HG03097 (cell line): ENCODE measurements around the gene SELENOF.
A peak's percentile ranks its signal among the peaks of the same experiment; 100 is the strongest.

Experiments used
- ATAC-seq: cut with Tn5 transposase; IDR thresholded peaks from one replicate; pipeline ENCODE4 v1.9.1; 2021; ENCODE audit not compliant: unreplicated experiment, low FRiP score

Gene SELENOF

DNA sequence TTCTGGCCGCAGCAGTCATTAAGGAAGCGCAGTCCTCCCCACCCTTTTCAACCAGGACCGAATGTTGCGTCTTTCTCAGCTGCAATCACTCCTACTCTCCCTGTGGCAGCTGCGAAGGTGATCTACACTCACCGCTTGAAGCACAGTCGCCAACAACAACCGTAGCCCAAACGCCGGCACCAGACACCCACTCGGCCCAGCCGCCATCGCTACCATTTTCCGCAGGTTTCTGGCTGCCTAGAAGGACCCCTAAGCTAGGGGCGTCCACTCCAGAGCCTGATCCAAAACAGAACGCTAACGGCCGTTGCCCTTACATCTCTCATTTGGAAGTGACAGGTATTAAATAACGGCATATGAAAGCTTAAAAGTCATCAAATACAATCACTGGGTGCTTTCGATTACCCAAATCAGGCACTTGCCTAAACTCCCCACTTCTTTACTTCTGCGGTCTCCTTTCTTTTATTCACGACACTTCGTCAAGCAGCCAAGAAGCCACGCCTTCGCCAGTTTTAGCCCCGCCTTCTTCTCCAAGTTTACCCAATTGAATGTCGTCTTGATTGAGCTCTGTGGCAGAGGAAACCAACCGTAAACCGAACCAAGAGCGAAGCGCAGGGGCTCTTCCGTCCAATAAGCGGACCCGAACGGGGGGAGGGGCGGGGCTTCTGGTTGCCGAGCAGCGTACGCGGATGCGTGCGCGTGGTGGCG is at the start of gene SELENOF:
TSS of gene SELENOF (minus strand) at position 231 of the 705 bp plus-strand sequence. CDS start at position 216, 15 bp downstream.
- ATAC-seq: peak; percentile 76

- no peak for ATAC-seq
Measured at GRCh38 chr1:86960548-86960947, 46.6 kb upstream of the SELENOF start.

GRCh38 chr1:86957221-86957620 is 43.3 kb upstream of the SELENOF start:
- ATAC-seq: no peak

DNA sequence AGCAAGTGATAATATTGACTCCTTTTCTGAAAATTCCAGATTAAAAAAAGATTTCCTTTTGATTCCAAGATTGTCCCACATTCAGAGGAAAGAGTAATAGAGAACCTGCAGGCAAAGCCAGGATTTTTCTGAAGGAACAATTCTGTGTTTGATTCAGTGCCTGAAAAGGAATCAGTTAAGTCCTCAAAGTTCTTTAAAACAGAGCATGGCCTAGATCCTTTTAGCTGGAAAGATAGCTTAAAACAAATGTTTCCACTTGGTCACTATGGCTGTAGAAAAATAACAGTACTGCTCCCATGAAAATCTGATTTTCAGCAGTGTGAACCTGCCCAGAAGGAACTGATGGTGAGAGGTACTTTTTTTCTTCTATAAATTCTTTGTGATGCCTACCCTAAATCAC is 42.3 kb upstream of the SELENOF start:
- no peak for ATAC-seq

- ATAC-seq: no peak
Measured at GRCh38 chr1:86955678-86956077, 41.8 kb upstream of the SELENOF start.

DNA sequence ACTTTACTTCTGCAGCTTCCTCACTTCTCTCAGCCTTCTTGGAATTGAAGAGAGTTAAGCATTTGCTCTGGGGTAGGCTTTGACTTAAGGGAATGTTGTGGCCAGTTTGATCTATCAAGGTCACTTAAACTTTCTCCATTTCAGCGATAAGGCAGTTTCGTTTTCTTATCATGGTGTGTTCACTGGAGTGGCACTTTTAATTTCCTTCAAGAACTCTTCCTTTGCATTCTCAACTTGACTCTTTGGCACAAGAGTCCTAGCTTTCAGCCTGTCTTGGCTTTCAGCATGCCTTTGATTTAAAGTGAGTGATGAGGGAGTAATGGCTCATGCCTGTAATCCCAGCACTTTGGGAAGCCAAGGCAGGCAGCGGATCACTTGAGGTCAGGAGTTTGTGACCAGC is 39.2 kb upstream of the SELENOF start:
- no peak for ATAC-seq

GRCh38 chr1:86951430-86951829 is 37.5 kb upstream of the SELENOF start:
- no peak for ATAC-seq

GRCh38 chr1:86950712-86951419 is 36.9 kb upstream of the SELENOF start:
- no peak for ATAC-seq

DNA sequence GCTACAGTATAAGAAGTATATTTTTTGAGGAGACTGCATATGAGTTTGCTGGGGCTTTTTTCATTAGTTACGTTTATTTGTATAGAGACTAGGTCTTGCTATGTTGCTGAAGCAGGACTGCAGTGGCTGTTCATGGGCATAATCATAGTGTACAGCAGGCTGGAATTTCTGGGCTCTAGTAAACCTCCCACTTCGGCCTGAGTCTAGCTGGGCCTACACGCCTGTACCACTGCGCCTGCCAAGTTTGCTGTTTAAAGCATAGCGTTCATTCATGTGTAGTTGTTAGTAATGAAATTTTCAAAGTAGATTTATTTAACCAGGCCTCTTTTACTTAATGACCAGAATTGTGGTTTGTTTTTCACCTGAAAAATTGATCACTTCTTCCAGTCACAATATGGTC is 34.3 kb upstream of the SELENOF start:
- no peak for ATAC-seq

- no peak for ATAC-seq
Measured at GRCh38 chr1:86942743-86943142, 28.8 kb upstream of the SELENOF start.

DNA sequence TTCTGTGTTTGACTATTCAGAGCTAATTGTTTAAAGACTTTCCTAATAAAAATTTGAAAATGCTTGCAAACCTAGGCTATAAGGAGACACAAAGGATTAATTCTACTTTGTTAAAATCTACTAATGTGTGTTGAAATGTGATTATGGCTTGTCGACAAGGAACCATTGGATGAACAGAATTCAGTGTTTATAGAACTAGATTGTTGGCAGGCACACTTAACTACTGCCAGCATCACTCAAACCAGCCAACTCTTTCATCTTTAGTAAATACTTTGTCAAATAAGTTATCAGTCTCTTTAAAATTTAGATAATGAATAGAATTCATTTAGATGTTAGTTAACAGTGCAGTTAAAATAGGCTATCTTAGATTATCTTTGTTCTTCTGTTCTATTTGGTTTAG is 28.1 kb upstream of the SELENOF start:
- ATAC-seq: no peak

- ATAC-seq: no peak
Measured at GRCh38 chr1:86940599-86940998, 26.7 kb upstream of the SELENOF start.

DNA sequence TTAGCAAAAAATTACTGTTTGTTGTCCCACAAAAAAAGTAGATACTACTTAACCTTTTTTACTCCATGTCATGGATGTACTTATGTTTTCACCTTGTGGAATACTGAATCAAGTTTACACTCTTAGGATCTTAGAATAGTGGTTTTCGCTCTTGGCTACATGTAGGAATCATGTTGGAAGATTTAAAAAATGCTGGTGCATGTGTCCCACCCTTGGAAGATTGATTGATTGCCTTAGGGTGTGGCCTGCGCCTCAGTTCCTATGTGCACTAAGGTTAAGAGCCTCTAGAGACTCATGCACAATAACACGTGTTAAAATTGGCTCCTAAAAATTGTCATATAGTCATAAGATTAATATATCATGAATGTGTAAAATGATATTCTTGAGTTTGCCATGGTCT is 25.5 kb upstream of the SELENOF start:
- no peak for ATAC-seq

DNA sequence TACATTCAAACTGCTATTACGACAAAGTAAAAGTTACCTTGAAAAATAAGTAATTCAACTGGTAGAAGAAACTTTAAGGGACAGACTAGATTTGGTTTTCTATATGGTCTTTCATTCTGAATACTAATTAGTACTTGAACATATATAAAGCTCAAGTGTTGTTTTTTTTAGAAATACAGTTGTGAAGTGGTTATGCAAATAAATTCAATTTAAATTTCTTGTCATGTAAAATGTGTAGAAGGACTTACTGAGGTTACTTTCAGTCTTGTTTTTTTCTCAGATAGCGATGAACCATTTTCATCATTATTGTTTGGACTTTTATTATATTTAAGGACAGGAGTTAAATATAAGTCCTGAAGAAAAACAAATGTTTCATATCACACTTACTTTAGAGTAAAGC is 24.9 kb upstream of the SELENOF start:
- no peak for ATAC-seq

DNA sequence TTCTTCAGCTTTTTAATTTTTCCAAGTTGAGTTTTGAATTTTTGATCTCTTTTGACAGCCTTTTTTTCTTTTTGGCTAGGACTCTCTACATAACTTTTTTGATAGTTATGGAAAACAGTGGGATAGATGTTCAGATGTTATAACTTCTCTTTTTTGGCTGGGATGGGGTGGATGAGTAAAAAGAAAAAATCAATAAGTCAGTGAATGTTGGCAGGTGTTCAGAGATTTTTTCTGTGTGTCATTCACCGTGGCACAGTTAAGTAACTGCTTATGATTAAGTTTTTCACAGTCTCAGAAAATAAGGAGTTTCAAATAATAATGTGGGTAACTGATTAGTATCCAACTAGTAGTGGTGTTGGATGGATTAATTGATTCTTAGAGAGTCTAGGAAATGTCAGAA is 24.5 kb upstream of the SELENOF start:
- no peak for ATAC-seq

DNA sequence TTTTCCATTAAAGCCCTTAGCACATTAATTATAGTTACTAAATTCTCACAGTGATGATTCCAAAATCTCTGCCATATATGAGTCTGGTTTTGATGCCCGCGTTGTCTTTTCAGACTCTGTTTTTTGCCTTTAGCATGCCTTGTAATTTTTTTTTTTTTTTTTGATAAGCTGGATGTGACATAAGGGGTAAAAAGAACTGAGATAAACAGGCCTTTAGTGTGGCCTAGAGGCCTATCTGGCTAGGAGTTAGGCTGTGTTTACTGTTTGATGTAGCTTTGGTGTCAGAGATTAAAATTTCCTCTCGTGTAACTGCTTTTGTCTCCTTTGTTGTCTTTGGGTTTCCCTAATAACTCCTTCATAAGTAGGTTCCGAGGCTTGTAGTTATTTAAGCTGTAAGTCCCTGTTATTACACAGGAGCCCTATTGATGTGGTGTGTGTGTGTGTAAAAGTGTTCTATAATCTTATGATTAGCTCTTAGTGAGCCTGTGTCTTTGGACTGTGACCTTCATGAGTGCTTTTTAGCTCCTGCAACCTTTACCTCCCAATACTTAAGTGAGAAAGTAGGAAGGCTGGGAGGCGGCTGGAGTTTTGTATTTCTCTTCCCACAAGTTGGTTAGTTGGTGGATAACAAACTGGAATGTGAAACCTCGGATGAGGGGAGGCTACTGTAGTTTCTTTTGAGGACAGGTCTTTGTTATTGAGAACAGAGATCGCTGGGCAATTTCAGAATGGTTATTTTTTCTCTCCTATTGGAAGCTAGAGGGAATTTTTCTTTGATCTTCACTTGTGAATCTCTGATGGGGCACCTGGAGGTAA is 19.8 kb upstream of the SELENOF start:
- no peak for ATAC-seq

DNA sequence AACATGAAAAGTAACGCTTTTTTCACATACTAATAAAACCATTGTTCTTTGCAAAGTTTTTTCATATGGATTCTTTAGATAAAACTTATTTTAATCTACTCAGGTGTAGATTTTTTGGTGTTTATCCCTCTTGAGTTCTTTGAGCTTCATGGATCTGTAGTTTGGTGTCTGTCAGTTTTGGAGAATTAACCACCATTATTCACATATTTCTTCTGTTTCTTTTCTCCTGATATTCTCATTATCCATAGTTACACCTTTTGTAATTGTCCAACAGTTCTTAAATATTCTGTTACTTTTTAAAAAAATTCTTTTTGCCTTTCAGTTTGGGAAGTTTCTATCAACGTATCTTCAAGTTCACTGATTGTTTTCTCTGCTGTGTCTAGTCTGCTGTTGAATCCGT is 19.1 kb upstream of the SELENOF start:
- no peak for ATAC-seq

GRCh38 chr1:86928819-86929218 is 14.9 kb upstream of the SELENOF start:
- ATAC-seq: no peak

DNA sequence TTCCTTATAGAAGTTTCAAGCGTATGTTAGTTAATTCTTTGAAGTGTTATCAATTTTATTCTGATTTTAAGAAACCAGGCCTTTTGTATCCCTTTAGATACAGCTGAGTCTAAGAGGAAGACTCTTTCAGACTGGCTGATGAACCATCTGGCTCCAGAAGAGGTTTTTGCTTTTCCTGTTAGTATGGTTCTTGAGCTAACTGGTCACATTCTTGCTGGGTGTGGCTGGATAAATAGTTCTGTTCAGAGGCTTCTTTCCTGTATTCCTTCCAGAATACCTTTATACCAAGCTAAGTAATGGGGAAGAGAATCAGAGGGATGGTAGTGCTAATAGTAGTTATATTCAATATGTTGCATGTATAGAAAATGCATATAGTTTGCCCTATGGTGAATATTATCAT is 13.0 kb upstream of the SELENOF start:
- no peak for ATAC-seq

DNA sequence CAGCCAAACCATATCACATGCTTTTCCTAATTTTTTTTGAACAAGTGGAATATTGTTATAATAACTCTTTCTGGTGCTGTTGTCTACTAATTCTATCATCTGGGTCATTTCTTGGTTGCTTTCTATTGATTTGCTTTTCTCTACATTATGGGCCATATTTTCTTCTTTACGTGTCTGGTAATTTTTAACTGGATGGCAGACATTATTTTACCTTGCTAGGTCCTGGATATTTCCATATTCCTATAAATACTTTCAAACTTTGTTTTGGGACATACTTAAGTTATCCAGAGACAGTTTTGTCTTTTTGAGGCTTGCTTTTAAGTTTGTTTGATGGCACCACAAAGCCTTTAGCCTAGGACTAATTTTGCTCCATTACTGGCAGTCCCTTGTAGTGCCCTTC is 11.8 kb upstream of the SELENOF start:
- ATAC-seq: no peak

GRCh38 chr1:86924324-86924960 is 10.5 kb upstream of the SELENOF start:
- ATAC-seq: no peak
